GM21515 (cell line): ENCODE data around the gene RNF144A.

ENCODE experiments used
- ATAC-seq: cut with Tn5 transposase; IDR thresholded peaks from one replicate; pipeline ENCODE4 v1.9.1; 2021; ENCODE audit not compliant: unreplicated experiment

RNF144A gene

DNA sequence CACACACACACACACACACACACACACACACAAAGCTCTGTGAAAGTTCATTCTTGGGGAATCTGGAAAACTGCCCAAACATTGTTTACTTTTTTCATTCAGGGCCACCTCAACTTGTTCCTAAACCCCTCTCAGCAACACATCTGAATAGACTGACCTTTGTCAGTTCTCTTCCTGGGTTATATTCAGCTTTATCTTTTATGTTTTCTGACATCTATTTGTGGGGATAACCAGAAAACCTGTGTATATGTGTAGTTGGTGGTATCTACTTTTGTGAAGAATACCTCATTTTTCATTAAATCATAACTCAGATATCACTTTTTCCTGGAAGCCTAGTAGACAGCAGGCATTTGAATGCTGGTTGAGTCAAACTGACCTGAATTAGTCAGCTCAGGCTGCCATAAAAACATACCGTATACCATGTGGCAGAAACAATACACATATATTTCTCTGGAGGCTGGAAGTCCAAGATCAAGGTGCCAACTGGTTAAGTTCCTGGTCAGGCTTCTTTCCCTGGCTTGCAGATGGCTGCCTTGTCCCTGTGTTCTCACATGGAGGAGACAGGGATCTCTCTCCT lies 11.0 kb upstream of the RNF144A start:
- ATAC-seq, result no peak

DNA sequence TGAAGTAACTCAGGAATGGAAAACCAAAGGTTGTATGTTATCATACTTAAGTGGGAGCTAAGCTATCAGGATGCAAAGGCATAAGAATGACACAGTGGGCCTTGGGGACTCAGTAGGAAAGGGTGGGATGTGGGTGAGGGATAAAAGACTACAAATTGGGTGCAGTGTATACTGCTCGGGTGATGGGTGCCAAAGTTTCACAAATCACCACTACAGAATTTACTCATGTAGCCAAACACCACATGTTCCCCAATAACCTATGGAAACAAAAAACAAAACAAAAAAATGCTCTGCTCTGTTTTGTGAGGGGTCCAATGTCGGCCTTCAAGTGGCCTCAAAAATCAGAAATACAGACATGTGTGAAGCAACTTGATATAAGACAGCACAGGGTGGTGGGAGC lies 8.9 kb upstream of the RNF144A start:
- no peak for ATAC-seq

DNA sequence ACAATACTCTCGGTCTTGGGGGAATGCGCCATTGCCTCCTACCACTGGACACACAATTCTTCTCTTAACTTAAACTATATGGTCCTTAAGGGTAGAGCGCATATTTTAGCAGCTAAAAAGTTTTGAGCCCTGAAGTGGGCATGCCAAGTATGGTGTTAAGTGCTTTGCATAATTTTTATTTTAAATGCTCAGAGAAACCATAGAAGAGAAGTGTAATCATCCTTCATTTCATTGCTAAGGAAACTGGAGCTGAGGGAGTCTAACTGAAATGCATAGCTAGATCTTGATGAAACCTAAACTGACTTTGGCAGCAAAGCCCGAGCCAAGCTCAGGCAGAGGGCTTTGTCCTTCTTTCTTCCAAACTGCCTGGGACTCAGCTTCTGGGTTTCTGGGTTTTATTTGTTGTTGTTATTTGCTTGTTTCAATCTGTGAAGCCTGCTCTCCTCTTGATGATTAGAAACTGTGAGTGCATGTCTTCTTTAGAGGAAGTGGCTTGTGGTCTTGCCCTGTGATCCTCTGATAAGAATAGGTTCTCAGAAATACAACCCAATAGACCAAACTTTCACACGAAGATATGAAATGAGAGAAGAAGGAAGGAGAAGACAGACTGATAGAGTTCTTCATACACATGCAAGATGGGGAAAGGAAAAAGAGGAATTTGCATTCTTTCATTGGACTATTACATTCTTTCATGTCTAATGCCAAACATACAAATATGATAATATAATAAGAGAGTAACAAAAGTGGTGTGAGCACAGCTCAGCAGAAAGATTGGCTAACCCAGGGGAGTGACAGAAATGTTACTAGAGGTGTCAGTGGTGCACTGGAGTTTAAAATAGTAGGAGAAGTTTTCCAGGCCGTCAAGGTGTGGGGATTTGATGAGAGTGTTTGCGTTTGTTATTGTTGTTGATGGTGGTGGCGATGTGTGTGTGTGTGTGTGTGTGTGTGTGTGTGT lies 7.5 kb upstream of the RNF144A start:
- ATAC-seq, result peak; percentile 99

DNA sequence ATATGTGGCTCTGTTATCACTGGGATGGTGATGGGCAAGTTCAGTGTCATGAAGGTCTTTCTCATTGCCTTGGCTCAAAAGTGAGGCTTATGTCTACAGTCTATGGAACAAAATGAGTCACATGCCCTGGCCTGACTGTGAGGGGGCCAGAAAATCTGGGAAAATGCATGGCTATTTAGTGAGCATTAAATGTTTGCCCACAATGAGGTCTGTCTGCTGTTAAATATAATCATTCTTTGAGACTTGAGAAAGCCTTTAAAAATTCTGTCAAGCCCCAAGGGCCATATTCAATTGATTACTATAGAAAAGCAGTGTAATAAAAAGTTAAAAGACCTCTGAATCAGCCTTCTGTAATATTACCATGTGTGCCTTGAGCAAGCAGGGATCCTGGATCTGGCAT lies 5.5 kb upstream of the RNF144A start:
- no peak for ATAC-seq

DNA sequence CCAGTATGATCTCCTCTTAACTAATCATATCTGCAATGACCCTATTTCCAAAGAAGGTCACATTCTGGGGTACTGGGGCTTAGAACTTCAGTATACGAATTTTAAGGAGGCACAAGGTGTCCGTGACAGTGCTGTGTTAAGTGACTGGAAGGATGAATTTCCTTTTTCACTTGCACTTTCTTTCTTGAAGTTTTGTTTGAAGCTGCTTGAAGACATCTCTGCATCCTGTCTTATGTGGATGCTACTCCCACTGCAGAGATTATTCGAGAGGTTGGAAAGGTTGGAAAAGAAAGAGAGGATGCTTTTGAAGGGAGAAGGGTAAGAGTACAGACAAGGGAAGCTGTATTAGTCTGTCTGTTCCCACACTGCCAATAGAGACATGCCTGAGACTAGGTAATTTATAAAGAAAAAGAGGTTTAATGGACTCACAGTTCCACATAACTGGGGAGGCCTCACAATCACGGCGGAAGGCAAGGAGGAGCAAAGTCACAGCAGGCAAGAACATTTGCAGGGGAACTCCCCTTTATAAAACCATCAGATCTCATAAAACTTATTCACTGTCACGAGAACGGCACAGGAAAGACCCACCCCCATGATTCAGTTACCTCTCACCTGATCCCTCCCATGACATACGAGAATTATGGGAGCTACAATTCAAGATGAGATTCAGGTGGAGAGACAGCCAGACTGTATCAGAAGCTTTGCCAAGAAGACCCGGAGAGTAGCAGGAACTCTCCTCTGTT lies 3.6 kb upstream of the RNF144A start:
- ATAC-seq, result no peak

DNA sequence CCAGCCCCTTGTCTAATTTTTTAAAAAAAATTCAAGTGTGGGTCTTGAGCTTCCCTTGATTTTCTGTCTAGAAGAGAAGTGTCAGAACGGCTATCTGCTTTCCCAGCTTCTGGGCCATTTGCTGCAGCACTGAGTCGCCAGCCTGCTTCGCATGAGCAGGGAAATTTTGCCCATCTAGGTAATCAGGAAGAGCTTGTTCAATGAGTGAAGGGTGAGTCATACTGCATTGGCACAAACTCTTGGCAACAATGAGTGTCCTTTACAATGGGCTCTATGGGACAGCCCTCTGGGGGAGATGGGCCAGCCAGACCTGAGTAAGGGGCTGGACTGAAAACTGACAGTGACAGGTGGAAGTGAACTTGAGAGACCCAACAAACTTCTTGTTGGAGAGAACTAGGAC lies 2.4 kb upstream of the RNF144A start:
- no peak for ATAC-seq

DNA sequence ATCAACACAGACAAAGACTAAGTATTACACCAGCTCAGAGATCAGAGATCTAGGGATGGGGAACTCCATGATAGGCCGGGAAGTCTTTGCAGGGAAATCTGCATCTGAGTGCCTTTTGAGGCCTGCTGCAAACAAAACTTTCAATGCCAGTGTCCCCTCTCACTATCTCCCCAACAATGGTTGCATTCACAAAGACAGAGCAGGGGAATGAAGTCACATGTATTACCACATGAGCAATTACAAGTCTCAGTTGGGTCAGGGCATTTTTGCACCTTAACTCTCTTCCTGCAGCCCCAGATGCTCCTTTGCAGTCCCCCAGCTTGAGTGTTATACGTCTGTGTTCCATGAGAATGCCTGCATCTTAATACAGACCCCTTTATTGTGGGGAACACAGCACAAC lies 1.8 kb upstream of the RNF144A start:
- ATAC-seq, result no peak

DNA sequence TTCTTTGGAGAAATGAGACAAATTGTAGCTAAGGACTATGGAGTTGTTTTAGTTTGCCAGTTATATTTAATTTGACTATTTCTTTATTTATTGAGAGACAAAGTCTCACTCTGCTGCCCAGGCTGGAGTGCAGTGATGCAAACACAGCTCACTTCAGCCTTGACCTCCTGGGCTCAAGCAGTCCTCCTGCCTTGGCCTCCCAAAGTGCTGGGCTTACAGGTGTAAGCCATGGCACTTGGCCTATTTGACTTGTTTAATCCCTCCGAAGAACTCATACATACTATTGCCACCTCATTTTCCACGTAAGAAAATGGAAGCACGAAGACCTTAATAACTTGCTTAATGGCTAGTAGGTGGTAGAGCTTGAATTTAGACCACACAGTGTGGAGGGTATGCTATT lies 988 bp upstream of the RNF144A start:
- ATAC-seq, result no peak

DNA sequence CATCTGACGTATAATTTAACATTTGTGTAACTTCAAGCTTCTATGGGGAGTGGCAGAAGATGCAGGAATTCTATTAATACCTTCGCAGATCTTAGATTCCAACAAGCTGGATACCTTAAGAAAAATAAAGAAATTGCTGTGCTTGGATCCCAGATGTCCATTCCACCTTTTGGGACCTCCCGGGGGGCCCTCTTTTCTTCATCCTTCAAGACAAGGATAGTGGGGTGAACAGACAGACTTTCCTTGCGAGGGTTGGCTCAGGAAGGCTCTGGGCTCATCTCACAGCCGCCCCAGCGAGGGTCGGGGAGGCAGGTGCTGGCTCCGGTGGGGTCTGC lies 509 bp upstream of the RNF144A start:
- ATAC-seq, result no peak

DNA sequence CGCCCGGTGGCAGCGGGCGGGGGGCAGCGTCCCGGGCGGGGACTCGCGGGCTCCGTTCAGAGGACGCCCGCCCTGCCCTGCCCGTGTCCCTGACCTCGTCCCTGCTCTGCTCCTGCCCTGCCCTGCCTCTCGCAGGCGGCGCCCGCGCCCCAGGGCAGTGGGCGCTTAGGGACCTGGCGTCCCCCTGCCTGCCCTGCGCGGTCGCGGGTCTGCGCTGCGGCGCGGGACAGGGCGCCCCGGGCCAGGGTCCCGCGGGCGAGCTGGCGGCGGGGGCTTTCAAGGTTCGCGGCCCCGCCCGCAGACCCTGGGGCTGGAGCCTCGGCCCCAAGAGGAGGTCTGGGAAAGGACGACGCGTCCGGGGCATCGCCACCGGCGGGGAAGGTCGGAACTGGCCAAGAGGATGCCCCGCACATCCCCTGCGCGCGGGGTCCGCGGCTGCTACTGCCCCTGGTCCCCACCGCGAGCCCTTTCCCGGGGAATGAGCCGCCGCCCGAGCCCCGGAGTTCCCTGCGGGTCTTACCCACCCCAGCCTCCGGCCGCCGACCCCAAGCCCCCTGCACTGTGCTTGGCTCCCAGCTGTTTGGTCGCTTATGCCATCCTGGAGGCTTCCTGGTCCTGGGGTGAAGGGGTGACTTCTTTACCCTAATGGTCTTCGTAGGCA lies 679 bp downstream of the RNF144A start:
- ATAC-seq, result peak; percentile 31

DNA sequence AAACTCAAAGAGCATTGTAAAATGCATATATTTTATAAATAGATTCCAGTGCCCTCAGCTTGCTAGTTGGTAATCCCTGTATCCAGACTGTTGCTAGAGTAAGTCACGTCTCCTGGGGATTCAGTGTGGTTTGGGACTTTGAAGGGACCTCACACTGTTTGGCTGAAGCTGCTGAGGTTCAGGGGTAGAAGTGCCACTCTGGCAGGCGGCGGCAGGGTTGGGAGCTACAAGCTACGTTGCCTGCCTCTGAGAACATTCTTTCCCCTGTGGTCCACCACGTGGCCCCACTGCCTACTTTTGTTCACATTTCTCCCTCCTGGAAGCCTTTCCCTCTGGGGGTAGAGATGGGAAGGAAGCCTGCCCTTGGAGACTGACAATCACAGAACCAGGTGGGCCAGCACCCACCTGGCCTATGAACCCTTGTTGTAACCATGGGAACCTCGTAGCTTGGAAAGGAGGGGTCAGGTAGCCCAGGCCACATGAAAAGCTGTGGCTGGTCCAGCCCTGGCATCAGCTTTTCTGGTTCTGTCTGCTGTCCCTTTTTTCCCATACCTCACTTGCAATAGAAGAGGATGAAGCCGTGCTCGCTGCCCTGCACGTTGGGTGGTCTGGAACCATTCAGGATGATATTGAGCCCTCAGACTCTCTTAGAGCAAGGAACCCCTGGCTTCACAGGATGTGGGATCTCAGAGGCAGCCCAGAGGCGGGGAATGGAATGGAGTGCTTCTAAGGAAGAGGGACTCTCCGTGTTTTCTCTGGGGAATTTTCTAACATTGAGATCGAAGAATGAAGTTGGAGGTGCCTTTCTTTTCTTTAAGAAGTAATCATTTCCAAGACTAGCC lies 2.9 kb downstream of the RNF144A start:
- no peak for ATAC-seq

DNA sequence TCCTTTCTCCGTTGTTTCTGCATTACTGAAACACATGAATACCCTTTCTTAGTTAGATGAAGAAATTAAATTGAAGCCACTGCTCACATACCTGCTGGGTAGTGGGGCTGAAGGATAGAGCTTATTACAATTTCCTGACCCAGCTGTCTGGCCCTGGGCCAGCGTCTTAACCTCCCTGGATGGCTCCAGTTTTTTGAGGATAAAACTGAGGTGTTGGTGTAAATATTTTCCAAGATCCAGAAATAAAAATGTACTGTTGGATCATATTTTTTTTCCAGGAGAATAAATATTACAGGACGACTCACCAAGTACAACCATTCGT lies 3.5 kb downstream of the RNF144A start:
- ATAC-seq, result no peak

DNA sequence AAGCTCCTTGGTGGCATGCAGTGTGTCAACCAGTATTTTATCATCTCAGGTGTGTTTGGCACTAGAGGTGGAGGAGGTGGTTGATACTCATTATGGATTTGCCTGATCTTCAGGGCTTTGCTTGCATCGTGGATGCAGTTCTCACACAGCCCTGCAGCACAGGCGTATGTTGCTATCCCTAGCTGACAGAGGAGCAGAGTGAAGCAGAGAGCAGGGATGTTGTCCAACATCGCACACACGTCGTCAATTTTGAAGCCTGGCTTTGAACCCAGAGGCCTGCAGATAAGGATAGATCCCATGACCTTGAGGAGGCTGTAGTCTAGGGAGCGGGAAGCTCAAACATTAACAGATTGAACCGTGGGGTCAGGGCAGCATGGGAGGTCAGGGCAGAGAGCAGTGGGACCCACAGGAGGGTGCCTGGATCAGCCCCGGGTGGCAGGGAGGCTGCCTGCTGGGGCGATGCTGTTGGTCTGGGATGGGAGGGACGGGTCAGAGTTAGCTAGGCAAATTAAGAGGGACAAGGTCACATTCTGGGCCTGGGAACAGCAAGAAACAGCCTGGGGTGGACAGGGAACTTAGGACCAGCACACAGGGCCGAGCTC lies 4.2 kb downstream of the RNF144A start:
- no peak for ATAC-seq

DNA sequence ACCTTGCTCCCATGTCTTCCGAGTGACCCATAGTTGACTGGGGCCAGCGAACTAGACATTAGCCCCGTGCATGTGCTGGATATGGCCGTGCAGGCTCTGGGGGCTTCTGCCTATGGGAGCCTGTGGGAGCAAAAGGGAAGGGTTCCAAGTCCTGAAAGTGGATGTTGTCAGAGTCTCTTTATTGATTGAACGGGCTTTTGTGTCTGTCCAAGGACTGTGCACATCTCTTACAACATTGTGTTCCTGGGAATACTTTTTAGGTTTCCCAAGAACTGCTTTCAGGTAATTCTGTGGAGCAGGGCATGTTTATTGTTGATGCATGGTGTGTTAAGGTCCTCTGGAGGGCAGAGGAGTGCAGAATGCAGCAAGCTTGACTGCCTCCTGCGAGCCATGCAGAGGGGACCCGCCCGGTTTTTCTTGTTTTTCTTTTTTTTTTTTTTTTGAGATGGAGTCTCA lies 5.0 kb downstream of the RNF144A start:
- no peak for ATAC-seq

DNA sequence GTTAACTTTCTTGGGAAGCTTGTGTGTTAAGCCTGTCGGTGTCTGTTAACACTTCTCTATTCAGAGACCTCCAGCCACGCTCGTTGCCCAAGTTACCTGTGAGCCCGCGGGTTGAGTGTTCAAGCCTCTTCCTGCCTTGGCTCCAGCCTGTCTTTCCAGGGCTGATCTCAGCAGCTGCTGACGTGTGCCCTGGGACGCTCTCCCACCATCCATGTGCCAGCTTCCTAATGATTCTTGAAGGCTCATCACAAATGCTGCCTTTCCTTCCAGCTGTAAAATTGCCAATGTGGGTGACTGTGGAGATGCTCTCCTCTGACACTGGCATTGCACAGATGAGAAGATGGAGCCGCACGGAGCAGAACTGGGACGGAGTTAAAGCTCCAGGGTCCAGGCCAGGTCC lies 6.1 kb downstream of the RNF144A start:
- no peak for ATAC-seq

DNA sequence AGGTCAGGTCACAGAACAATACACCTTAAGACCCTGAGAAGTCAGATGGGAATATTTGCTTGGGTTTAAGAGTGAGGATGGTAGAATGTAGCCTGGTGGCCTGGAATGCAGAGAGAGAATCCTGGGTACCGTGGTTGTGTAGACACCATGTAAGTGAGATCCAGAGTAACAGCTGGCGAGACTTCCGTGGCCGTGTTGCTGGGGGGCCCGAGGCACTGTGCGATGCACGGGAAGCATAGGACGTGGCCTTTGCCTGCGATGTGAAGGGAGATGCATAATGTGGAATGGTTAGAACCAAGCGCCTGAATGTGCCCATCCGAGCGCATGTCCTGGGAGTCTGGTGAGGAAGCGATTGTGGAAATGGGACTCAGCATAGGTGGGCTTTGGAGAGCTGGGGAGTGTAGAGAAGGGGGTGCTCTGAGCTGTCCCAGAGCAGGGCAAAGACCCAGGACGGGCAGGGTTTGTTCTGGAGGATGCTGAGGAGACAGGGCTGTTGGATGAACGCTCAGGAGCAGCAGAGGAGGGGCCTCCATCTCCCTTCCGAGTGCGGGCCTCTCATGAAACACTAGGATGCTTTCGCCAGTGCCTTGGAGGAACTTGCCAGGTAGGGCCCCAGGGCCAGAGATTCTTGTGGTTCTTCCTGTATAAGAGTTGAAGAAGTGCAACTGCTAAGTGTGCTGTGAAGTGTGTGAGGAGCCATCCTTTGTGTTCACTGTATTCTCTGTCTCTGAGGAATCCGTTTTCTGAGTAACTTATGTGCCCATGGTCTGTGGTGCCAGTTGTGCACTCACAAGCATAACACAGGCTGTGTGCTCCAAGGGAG lies 7.1 kb downstream of the RNF144A start:
- no peak for ATAC-seq

DNA sequence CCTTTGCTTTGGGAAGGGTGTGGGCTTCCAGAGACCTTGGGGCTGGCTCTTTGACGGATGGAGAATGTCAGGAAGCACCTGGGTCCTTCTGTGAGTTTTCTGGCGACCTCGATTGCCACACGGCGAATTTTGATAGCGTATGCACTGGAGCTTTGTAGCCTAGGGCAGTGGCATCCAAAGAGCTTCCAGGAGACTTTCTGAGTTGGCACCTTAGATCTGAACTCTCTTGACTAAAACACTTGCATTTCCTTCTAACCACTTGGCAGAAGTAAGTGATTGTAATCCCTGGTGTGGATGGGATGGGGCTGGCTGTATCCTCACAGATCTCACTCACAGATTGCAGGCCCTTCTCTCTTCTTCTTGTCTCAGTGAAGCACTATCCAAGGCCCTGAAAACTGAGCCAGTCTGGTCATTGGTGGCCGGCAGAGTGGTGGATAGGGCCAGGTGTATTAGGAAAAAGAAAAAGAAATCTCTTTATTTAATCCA lies 7.8 kb downstream of the RNF144A start:
- ATAC-seq, result no peak

DNA sequence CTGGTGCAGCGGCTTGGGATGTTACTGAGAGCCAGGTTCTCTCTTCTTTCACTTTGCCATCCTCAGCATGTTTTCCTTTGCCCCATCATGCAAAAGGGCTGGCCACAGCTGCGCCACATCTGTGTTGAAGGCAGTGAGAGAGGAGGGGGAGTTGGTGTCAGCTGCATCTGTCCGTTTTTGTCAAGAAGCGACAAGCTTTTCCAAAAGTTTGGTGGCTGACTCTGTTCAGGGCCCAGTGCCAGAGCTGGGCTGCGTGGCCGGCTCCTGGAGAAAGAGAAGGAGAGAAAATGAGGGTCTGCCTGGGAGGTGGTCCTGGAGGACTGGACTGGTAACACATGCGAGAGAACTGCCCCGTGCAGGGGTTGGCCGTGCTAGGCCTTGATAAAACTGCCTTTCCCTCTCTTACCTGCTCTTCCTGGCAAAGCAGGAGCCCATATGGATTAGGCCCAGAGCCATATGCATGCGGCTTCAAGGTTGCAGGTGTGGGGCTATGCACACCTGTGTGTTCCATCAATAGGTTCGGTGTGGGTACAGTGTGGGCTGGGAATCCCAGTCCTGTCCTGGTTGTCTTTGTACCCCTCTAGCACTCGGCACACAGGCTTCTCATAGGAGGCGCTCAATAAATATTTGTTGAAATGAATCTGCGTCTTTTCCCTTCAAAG lies 9.0 kb downstream of the RNF144A start:
- ATAC-seq, result no peak

DNA sequence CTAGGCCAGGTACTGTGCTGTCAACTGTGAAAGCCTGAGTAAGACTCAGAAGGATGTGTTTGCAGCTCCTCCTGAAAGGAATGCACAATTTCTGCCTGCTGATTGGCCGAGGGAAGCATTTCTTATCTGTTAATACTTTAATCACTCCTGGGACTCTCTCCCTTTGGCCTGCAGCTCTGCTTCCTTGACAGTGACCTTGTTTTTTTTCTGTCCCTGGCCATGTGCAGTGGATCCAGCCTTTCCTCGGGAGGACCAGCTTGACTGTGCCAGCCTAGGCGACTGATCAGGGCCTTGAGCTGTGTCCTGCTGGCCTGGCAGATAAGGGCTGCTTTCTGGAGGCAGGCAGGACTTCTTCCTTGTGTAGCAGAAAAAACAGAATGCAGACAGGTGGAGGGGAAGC lies 10.0 kb downstream of the RNF144A start:
- no peak for ATAC-seq
